ENCODE measurements around the gene POU2AF2. TPM values are rescaled to one million over a fixed set of nuclear protein-coding genes. Genes with fewer than 3 reads are reported as not detected.
A peak's percentile ranks its signal among the peaks of the same experiment; 100 is the strongest.
"Not testable (repeated sequence)": the region's sequence is repeated elsewhere in the genome, so short reads cannot be mapped to it uniquely, and the experiment has no call there.

The POU2AF2 gene
- total and polyA plus RNA-seq, 2 donors, result 0.32 to 1.0 TPM

DNA sequence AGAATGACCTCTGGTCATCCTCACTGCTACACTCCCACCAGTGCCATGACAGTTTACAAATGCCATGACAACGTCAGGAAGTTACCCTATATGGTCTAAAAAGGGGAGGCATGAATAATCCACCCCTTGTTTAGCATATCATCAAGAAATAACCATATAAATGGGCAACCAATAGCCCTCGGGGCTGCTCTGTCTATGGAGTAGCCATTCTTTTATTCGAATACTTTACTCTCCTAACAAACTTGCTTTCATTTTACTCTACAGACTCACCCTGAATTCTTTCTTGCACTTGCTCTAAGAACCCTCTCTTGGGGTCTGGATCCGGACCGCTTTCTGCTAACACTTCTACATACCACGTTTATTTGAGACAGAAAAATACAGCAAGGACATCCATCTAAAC, 74.7 kb downstream of the POU2AF2 start:
- not testable (repeated sequence) for DNase-seq (ENCODE audit: low read depth in 6 of 9, low spot score in 9 of 9); H3K4me3 ChIP-seq (ENCODE audit: low read length in 2 of 2); H3K36me3 ChIP-seq (ENCODE audit: control insufficient read depth in 2 of 2, insufficient read depth in 2 of 2, low read length in 1 of 2); H3K27ac ChIP-seq (ENCODE audit: low read depth in 1 of 2, low read length in 1 of 2); H3K9me3 ChIP-seq (ENCODE audit: control insufficient read depth in 2 of 2, insufficient read depth in 1 of 2, low read length in 1 of 2); H3K4me1 ChIP-seq (ENCODE audit: control insufficient read depth in 2 of 2, insufficient read depth in 2 of 2, low read length in 2 of 2); H3K27me3 ChIP-seq (ENCODE audit: control insufficient read depth in 2 of 2, insufficient read depth in 1 of 2, low read length in 1 of 2)
- WGBS, result 89% methylated on average over 6 of the region's 6 CpGs

DNA sequence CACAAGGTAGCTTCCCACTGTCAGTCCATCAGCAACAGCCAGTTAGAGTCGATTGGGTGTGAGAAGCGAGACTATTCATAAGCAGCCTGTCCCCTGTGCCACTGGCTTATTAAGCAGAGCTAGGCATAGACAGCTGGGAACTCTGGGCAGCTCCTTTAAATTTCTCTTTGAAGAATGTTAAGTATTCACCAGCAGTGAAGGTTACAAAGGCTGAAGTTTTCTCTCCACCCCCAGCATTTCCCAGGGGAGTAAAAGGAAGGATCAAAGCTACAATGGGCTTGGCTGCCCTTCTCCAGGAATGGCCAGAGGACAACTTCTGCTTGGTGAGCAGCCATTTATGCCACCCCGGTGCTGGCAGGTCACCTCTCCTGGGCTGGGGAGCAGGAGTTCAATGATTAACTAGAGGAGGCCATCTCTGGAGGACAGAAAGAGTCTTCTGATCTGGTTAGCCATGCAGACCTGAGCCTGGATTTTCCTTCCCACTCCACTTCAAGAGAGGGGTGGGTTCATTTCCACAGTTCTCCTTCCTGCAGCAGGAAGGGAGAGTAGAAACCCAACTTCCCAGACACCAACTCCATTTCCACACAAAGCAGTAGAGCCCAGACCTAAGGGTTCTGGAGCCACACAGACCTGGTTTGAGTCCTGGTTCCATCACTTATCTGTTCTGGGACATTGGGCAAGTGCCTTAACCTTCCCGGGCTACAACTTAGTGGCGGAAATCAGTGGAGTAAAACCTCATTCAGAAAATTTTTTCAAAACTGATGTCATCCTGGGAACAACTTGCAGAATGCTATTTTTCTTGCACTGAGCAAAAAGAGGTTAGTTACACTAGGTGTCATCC, 75.4 kb downstream of the POU2AF2 start:
- Histone ChIP-seq H3K27me3 (ENCODE audit: control insufficient read depth in 2 of 2, insufficient read depth in 1 of 2, low read length in 1 of 2) (peaks cover 0 to 3% of the 10 kb centered on the region in 2 donors), H3K4me3 (ENCODE audit: low read length in 2 of 2) (no peak overlapping the region), H3K27ac (ENCODE audit: low read depth in 1 of 2, low read length in 1 of 2) (no peak overlapping the region), H3K9me3 (ENCODE audit: control insufficient read depth in 2 of 2, insufficient read depth in 1 of 2, low read length in 1 of 2) (no peaks in the 10 kb centered on the region), H3K4me1 (ENCODE audit: control insufficient read depth in 2 of 2, insufficient read depth in 2 of 2, low read length in 2 of 2) (no peaks in the 10 kb centered on the region), H3K36me3 (ENCODE audit: control insufficient read depth in 2 of 2, insufficient read depth in 2 of 2, low read length in 1 of 2) (no peaks in the 10 kb centered on the region)
- 97% methylated on average over 5 of the region's 5 CpGs for WGBS
- DNase-seq (ENCODE audit: low read depth in 6 of 9, low spot score in 9 of 9), result no peak

DNA sequence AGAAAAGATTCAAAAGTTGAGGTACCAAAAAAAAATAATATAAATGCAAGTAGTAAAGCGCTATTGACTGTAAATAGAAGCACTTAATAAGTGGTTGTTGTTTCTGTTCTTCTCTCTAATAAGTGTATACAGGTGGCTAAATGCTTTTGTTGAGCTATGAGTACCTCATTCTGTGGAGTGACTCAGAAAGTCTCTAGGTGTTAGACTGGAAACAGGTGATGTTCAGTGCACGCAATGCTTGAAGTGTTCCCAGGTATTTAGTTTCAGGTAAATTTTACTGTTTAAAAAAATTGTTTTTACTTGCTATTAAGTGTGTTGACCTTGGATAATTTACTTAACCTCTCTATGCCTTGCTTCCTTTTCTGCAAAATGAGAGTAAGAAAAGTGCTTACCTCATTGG, 77.0 kb downstream of the POU2AF2 start:
- Histone ChIP-seq H3K27me3 (ENCODE audit: control insufficient read depth in 2 of 2, insufficient read depth in 1 of 2, low read length in 1 of 2) (peaks cover 0 to 3% of the 10 kb centered on the region in 2 donors), H3K27ac (ENCODE audit: low read depth in 1 of 2, low read length in 1 of 2) (no peak overlapping the region), H3K4me1 (ENCODE audit: control insufficient read depth in 2 of 2, insufficient read depth in 2 of 2, low read length in 2 of 2) (no peaks in the 10 kb centered on the region), H3K9me3 (ENCODE audit: control insufficient read depth in 2 of 2, insufficient read depth in 1 of 2, low read length in 1 of 2) (no peaks in the 10 kb centered on the region), H3K36me3 (ENCODE audit: control insufficient read depth in 2 of 2, insufficient read depth in 2 of 2, low read length in 1 of 2) (no peaks in the 10 kb centered on the region), H3K4me3 (ENCODE audit: low read length in 2 of 2) (no peak overlapping the region)
- DNase-seq (ENCODE audit: low read depth in 6 of 9, low spot score in 9 of 9), result no peak
- 93% methylated on average over 2 of the region's 2 CpGs for WGBS

DNA sequence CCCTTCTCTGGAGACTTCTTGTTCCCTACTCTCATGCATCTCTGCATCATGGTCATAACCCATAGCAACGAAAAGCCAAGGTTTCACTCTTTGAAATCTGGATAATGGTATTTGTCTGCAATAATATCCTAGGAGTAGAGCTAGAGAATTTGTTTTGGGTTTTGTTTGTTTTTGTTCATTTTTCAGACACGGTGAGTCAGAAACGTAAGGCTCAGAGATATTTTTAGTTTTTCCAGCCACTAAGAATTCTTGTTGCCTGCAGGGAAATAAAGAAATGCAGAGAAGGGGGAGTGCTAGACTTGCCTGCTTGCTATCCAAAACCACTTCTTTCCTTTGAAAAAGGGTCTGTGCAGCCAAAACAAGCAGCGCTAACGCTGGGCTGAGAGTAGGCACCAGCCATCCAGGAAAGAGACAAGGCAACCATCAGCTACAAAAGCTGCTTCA, 78.8 kb downstream of the POU2AF2 start:
- H3K27ac ChIP-seq (ENCODE audit: low read depth in 1 of 2, low read length in 1 of 2), result no peak overlapping the region
- whole genome bisulfite sequencing, result 92% methylated on average over 5 of the region's 5 CpGs
- no peak overlapping the region for H3K4me3 ChIP-seq (ENCODE audit: low read length in 2 of 2)
- no peaks in the 10 kb centered on the region for H3K27me3 ChIP-seq (ENCODE audit: control insufficient read depth in 2 of 2, insufficient read depth in 1 of 2, low read length in 1 of 2)
- H3K36me3 ChIP-seq (ENCODE audit: control insufficient read depth in 2 of 2, insufficient read depth in 2 of 2, low read length in 1 of 2), result no peaks in the 10 kb centered on the region
- no peak for DNase-seq (ENCODE audit: low read depth in 6 of 9, low spot score in 9 of 9)
- H3K4me1 ChIP-seq (ENCODE audit: control insufficient read depth in 2 of 2, insufficient read depth in 2 of 2, low read length in 2 of 2), result no peaks in the 10 kb centered on the region
- H3K9me3 ChIP-seq (ENCODE audit: control insufficient read depth in 2 of 2, insufficient read depth in 1 of 2, low read length in 1 of 2), result no peaks in the 10 kb centered on the region

- Histone ChIP-seq H3K4me1 (ENCODE audit: control insufficient read depth in 2 of 2, insufficient read depth in 2 of 2, low read length in 2 of 2) (no peaks in the 10 kb centered on the region), H3K9me3 (ENCODE audit: control insufficient read depth in 2 of 2, insufficient read depth in 1 of 2, low read length in 1 of 2) (no peaks in the 10 kb centered on the region), H3K36me3 (ENCODE audit: control insufficient read depth in 2 of 2, insufficient read depth in 2 of 2, low read length in 1 of 2) (no peaks in the 10 kb centered on the region), H3K27ac (ENCODE audit: low read depth in 1 of 2, low read length in 1 of 2) (no peak overlapping the region), H3K27me3 (ENCODE audit: control insufficient read depth in 2 of 2, insufficient read depth in 1 of 2, low read length in 1 of 2) (no peaks in the 10 kb centered on the region), H3K4me3 (ENCODE audit: low read length in 2 of 2) (no peak overlapping the region)
- DNase-seq (ENCODE audit: low read depth in 6 of 9, low spot score in 9 of 9), result no peak
- WGBS, result 96% methylated on average over 5 of the region's 5 CpGs
These were observed 79.7 kb downstream of the POU2AF2 start for GRCh38 chr11:111325259-111325658.

GRCh38 chr11:111326824-111327223, 81.3 kb downstream of the POU2AF2 start:
- no peak overlapping the region for H3K4me3 ChIP-seq (ENCODE audit: low read length in 2 of 2)
- DNase-seq (ENCODE audit: low read depth in 6 of 9, low spot score in 9 of 9), result no peak
- 98% methylated on average over 4 of the region's 4 CpGs for WGBS
- H3K9me3 ChIP-seq (ENCODE audit: control insufficient read depth in 2 of 2, insufficient read depth in 1 of 2, low read length in 1 of 2), result no peaks in the 10 kb centered on the region
- no peaks in the 10 kb centered on the region for H3K36me3 ChIP-seq (ENCODE audit: control insufficient read depth in 2 of 2, insufficient read depth in 2 of 2, low read length in 1 of 2)
- H3K4me1 ChIP-seq (ENCODE audit: control insufficient read depth in 2 of 2, insufficient read depth in 2 of 2, low read length in 2 of 2), result no peaks in the 10 kb centered on the region
- no peak overlapping the region for H3K27ac ChIP-seq (ENCODE audit: low read depth in 1 of 2, low read length in 1 of 2)
- H3K27me3 ChIP-seq (ENCODE audit: control insufficient read depth in 2 of 2, insufficient read depth in 1 of 2, low read length in 1 of 2), result no peaks in the 10 kb centered on the region

GRCh38 chr11:111327908-111328624, 82.5 kb downstream of the POU2AF2 start:
- H3K4me1 ChIP-seq (ENCODE audit: control insufficient read depth in 2 of 2, insufficient read depth in 2 of 2, low read length in 2 of 2), result no peaks in the 10 kb centered on the region

GRCh38 chr11:111329306-111330204, 84.0 kb downstream of the POU2AF2 start:
- H3K36me3 ChIP-seq (ENCODE audit: control insufficient read depth in 2 of 2, insufficient read depth in 2 of 2, low read length in 1 of 2), result no peaks in the 10 kb centered on the region
- 93% methylated on average over 7 of the region's 7 CpGs for WGBS
- no peak overlapping the region for H3K4me3 ChIP-seq (ENCODE audit: low read length in 2 of 2)
- H3K27ac ChIP-seq (ENCODE audit: low read depth in 1 of 2, low read length in 1 of 2), result peak overlapping the region in 1 of 2 donors; percentile 20
- H3K9me3 ChIP-seq (ENCODE audit: control insufficient read depth in 2 of 2, insufficient read depth in 1 of 2, low read length in 1 of 2), result no peaks in the 10 kb centered on the region
- H3K27me3 ChIP-seq (ENCODE audit: control insufficient read depth in 2 of 2, insufficient read depth in 1 of 2, low read length in 1 of 2), result no peaks in the 10 kb centered on the region
- DNase-seq (ENCODE audit: low read depth in 6 of 9, low spot score in 9 of 9), result peak in 1 of 9 donors; percentile 20
- H3K4me1 ChIP-seq (ENCODE audit: control insufficient read depth in 2 of 2, insufficient read depth in 2 of 2, low read length in 2 of 2), result no peaks in the 10 kb centered on the region

More at GRCh38 chr11:111327908-111328624, 82.5 kb downstream of the POU2AF2 start:
- H3K27ac ChIP-seq (ENCODE audit: low read depth in 1 of 2, low read length in 1 of 2), result no peak overlapping the region
- H3K36me3 ChIP-seq (ENCODE audit: control insufficient read depth in 2 of 2, insufficient read depth in 2 of 2, low read length in 1 of 2), result no peaks in the 10 kb centered on the region
- 82% methylated on average over 8 of the region's 8 CpGs for WGBS
- H3K27me3 ChIP-seq (ENCODE audit: control insufficient read depth in 2 of 2, insufficient read depth in 1 of 2, low read length in 1 of 2), result no peaks in the 10 kb centered on the region
- no peak overlapping the region for H3K4me3 ChIP-seq (ENCODE audit: low read length in 2 of 2)
- DNase-seq (ENCODE audit: low read depth in 6 of 9, low spot score in 9 of 9), result no peak
- no peaks in the 10 kb centered on the region for H3K9me3 ChIP-seq (ENCODE audit: control insufficient read depth in 2 of 2, insufficient read depth in 1 of 2, low read length in 1 of 2)
